ENCODE results near the gene SWSAP1.
"Not testable (repeated sequence)": the region's sequence is repeated elsewhere in the genome, so short reads cannot be mapped to it uniquely, and the experiment has no call there.

SWSAP1 gene

DNA sequence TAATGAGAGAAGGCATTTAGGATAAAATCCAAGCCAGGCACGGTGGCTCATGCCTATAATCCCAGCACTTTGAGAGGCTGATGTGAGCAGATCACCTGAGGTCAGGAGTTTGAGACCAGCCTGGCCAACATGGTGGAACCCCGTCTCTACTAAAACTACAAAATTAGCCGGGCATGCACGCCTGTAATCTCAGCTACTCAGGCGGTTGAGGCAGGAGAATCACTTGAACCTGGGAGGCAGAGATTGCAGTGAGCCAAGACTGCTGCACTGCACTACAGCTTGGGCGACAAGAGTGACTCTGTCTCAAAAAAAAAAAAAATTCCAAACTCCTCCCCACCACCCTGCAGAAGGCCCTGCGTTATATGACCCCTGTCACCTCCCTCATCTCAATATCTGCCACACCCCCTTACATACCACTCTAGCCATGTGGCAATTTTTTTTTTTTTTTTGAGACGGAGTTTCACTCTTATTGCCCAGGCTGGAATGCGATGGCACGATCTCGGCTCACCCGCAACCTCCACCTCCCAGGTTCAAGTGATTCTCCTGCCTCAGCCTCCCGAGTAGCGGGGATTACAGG is 4.9 kb downstream of the SWSAP1 start:
- DNase-seq = not testable (repeated sequence)

GRCh38 chr19:11379857-11380350 is 5.4 kb downstream of the SWSAP1 start:
- DNase-seq = no peak

DNA sequence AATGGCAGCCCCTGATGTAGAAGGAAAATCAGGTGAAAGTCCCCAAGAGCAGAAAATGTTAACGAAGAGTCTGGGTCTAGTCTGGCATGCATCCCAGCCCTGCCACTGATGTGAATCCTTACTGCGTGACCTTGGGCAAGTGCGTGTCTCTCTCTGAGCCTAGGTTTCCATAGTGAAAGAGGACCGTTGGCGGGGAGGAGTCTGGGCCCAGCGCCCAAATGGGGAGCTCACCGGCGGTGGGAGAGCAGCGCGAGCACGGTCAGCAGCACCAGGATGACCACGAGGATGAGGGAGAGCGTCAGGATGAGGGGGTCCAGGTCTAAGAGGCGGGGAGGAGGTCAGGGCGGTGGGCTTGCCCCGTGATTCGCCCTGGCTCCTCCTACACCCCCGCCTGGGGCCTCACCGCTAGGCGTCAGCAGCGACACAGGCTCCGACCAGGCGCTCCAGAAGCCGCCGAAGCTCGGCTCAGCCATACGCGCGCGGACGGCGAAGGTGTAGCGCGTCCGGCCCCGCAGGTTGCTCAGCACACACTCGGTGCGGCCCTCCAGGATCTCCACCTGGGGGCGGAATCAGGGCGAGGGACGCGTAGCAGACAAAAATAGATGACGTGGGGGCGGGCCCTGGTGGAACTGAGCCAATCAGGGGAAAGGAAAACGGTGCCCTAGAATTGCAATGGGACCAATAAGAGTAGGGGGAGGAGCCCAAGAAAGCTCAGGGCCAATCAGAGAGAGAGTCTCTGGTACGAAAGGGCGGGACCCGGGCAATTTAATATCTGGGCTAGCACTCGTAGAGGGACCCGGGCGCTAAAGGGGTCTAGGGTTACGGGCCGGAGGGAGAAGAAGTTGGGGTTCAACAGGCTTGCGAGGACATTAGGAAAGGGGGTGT is 6.4 kb downstream of the SWSAP1 start:
- DNase-seq = peak; percentile 85

DNA sequence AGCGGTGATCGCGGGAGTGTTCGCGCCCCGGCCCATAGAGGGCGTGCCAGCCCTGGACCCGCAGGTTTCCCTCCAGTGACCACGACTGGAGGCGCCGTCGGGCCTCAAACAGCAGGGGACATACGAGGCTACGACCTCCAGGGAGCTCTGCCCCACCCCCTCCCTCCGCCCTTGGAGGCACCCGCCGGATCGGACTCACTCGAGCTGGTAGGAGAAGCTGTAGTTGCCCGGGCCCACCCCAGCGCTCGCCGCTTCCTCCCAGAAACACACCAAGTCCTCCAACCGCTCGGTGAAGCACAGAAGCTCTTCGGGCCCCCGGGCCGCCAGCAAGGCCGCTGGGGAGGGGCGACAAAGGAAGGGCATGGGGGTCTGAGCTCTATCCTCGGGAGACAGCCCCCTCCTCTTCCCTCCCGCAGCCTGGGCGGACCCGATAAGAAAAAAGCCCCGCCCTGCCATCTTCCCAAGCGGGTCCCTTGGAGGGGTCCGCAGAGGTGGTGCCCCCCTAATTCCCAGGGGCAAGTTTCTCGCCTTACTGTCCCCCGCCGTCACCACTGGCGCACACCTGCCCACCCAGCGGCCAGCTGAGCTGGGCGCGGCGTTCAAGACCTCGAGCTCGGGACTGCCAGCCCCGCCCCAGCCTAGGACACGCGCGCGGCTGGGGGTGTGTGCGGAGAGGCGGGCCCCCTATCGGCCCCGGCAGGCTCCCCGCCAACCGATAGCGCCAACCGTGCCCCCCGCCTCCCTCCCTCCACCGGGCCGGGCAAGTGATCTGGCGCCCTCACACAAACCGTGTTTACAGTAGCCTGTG is 8.6 kb downstream of the SWSAP1 start:
- DNase-seq = no peak

DNA sequence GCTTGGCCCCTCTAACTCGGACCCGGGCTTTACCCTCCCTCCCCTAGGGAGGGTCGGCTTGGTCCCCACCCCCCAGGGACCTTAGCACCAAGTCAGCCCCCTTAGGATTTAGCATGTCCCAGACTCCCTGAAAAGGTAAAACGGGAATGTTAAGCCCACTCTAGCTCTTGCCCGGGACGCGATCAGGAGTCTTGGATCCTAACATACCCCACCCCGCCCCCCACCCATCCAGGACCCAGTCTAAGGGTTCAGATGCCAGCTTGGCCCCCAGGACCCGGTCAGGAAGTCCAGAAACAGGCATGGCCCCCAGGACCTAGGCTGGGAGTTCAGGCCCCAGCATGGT is 9.2 kb downstream of the SWSAP1 start:
- no peak for DNase-seq

GRCh38 chr19:11384778-11385129 is 10.3 kb downstream of the SWSAP1 start:
- no peak for DNase-seq

- DNase-seq = no peak
Observed at GRCh38 chr19:11387162-11388034, 12.9 kb downstream of the SWSAP1 start.

DNA sequence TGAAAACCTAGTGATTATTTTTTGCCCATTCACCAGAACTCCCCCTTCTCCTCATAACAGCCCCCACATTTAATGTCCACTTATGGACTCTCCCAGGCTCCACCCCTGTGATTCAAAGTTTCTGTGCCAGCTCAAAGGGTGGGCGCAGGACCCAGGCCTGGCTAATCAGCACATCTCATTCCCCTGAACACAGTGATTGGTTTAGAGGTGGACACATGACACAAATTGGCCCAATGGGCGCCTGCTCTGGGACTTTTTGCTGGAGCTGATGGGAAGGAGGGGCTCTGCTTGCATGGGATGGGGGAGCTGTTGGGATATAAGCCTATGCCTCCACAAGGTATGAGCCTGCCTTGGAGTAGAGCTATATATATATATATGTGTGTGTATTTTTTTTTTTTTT is 15.9 kb downstream of the SWSAP1 start:
- no peak for DNase-seq

GRCh38 chr19:11390933-11391680 is 16.6 kb downstream of the SWSAP1 start:
- DNase-seq = no peak

DNA sequence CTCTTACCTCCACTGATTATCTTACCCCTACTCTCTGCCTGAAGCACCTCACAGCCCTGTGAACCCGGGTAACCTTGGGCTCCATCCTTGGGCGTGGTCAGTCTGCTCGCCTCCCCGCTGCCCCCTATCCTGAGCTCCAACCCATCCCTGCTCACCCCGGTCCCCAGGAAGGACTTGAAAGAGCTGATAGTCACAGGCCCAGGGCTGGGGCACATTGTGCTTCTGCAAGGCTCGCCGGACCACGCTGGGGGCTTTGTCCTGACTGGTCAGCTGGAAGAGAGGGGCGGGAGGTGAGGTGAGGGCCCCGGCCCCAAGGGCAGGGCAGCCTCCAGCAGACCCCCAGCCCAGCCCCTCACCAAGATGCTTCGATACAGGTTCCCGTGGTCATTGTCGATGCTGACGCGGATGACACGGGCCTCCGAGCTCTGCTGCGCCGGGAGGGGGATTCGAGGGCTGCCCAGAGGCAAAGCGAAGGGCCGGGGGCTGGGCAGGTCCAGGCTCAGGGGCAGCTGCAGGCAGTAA is 22.7 kb downstream of the SWSAP1 start:
- DNase-seq = no peak

DNA sequence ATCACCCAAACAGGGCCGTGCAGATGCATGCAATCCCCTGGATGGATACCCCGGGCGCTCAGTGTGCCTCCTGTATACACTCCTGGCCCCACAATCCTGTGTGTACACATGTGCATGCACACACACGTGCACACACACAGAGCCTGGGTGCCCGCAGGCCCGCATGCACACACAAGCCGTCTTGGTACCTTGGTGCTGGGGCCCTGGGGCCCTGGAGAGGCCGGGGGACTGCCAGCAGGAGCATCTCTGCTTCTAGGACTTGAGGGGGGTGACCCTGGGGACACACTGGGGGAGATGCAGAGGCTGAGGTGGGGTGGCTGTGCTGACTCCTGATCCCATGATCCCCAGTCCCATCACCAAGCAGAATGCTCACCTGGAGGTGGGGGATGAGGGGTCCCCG is 25.2 kb downstream of the SWSAP1 start:
- DNase-seq = no peak

DNA sequence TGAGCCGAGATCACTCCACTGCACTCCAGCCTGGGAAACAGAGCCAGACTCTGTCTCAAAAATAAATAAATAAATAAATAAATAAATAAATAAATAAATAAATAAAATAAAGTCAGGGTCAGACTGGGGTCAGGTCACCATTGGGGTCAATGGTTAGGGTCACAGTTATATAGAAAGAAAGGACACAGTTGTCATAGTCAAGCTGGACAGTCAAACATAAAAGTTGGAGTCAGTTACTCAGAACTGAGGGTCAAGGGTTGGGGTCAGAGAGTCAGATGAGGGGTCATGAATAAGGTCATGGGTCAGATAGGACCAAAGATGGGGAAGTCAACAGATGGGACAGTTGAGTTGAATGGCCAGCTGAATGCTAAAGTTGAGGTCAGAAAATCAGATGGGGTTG is 26.3 kb downstream of the SWSAP1 start:
- DNase-seq = no peak

- no peak for DNase-seq
Observed at GRCh38 chr19:11401808-11402543, 27.5 kb downstream of the SWSAP1 start.

DNA sequence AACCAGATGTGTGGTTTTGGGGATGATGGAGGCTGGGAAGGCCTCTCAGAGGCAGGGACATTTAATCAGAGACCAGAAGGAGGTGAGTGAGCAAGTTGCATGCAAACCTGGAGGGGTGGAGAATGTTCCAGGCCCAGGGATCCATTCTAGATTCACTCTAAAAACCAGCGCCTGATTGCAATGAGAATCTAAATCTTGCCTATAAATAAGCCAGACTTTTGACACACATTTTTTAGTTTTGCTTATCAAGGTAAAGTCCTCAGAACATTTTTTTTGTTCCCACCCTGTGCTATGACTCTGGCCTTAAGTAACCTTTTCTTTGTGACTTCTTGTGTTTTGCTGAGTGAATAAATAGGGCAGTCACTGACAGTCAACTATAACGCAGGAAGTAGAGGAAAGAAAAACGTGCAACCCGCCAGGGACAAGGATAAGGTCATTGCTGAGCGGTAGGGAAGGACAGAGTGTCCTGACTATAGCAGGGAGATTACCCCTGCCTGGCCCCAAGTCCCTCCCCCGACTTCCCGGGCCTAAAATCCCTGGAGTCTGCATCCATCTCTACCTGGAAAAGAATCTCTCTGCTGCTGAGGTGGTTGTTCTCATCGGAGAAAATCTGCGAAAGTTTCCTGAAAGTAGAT is 30.2 kb downstream of the SWSAP1 start:
- no peak for DNase-seq

- no peak for DNase-seq
Observed at GRCh38 chr19:11405846-11406643, 31.6 kb downstream of the SWSAP1 start.

DNA sequence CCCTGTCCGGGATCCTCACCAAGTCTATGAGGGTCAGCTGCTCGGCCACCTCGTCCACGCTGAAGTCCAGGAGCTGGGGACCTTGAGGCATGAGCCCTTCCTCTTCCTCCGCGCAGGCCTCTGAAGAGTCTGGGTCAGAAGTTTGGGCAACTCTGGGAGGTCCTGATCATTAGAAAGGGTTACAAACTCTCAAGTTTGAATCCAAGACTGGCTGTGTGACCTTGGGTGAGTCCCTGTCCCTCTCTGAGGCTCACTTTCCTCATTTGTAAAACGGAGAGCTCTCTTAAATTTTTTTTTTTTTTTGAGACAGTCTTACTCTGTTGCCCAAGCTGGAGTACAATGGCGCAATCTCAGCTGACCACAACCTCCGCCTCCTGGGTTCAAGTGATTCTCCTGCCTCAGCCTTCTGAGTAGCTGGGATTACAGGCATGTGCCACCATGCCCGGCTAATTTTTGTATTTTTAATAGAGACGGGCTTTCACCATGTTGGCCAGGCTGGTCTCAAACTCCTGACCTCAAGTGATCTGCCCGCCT is 32.3 kb downstream of the SWSAP1 start:
- DNase-seq = not testable (repeated sequence)

DNA sequence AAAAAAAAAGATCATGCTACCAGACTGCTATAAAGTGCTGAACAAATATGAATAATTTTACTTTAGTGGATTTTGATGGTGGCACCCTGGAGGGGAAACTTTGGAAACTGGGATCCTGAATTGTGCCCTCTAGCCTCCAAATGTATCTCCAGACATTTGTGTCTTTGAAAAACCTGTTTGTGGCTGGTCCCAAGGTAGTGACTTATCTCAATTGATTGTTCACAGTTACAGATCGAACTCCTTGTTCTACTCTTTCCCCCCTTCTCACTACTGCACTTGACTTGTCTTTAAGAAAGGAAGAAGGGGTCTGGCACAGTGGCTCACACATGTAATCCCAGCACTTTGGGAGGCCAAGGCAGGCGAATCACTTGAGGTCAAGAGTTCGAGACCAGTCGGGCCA is 34.1 kb downstream of the SWSAP1 start:
- no peak for DNase-seq

DNA sequence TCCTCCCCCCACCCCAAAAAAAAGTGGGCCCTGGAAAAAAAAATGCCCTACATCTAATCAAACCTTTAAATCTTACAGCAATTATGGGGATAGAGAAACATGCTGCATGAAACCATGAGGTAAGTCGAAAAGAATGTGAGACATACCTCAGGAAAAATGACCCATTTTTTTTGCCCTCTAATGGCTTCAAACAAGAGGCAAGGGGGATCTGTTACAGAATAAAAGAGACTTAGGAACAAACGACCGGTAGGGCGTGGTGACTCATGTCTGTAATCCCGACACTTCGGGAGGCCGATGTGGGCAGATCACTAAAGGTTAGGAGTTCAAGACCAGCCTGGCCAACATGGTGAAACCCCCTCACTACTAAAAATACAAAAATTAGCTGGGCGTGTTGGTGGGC is 36.2 kb downstream of the SWSAP1 start:
- DNase-seq = no peak

GRCh38 chr19:11414544-11414943 is 40.1 kb downstream of the SWSAP1 start:
- no peak for DNase-seq

Measured in 8988T (cell line).